ENCODE measurements around the gene SMARCC1. TPM values are rescaled to one million over a fixed set of nuclear protein-coding genes. Genes with fewer than 3 reads are reported as not detected.
A peak's percentile ranks its signal among the peaks of the same experiment; 100 is the strongest.
"Not testable (repeated sequence)": the region's sequence is repeated elsewhere in the genome, so short reads cannot be mapped to it uniquely, and the experiment has no call there.

SMARCC1 gene
- total RNA-seq: 100 to 1,000 TPM in 1 of 2 experiments, 10 to 100 TPM in 1; 85.7 to 101 TPM
- 10 to 100 TPM; 29.5 to 59.6 TPM for polyA plus RNA-seq

- Histone ChIP-seq H3K4me1 (ENCODE audit: insufficient read depth, low read length) (peaks cover 39% of the 10 kb centered on the region), H3K4me3 (ENCODE audit: low read length in 2 of 2) (peak within 1 kb of the TSS; percentile 71 to 91), H3K36me3 (ENCODE audit: insufficient read depth, low read length) (no peaks in the 10 kb centered on the region), H3K27ac (ENCODE audit: low read depth, low read length) (peak within 1 kb of the TSS; percentile 96), H3K9me3 (ENCODE audit: control insufficient read depth in 1 of 2, low read length in 2 of 2) (no peaks in the 10 kb centered on the region), H3K27me3 (ENCODE audit: insufficient read depth, low read length) (no peaks in the 10 kb centered on the region)
- ChIA-PET POLR2A (ENCODE audit: partially characterized antibody) (interaction anchor here (0.8 to 2.2 kb wide), 12 partner anchors 9 to 307 kb away, joined by 3 to 9 read pairs (median 4); partner anchors contain the start of genes DHX30, ELP6 and SCAP), CTCF (ENCODE audit: partially characterized antibody) (interaction anchor here (1.2 kb wide), 1 partner anchor 261 kb away, joined by 3 read pairs; no protein-coding TSS in a partner anchor)
- Mint-ChIP-seq H3K4me1 (peaks cover 16 to 33% (median 21%) of the 10 kb centered on the region in 4 donors), H3K9me3 (no peaks in the 10 kb centered on the region), H3K27me3 (no peaks in the 10 kb centered on the region), H3K4me3 (peak within 1 kb of the TSS; percentile 92 to 97 (median 94)), H3K27ac (peak within 1 kb of the TSS; percentile 95 to 99 (median 99)), H3K36me3 (peaks cover 0 to 14% of the 10 kb centered on the region in 2 donors)
- peak; percentile 95 to 98 (median 98) for DNase-seq
- intact Hi-C loops (cut with micrococcal nuclease): loop anchor here (1.0 to 10.0 kb wide), 6 partner anchors 7 to 401 kb away; partner anchors contain the start of genes DHX30, ELP6 and PTPN23
Observed at GRCh38 chr3:47781685-47782445, at the start of gene SMARCC1. SMARCC1 (minus strand) TSS chr3:47781893; CDS start chr3:47781797, 96 bp downstream.

DNA sequence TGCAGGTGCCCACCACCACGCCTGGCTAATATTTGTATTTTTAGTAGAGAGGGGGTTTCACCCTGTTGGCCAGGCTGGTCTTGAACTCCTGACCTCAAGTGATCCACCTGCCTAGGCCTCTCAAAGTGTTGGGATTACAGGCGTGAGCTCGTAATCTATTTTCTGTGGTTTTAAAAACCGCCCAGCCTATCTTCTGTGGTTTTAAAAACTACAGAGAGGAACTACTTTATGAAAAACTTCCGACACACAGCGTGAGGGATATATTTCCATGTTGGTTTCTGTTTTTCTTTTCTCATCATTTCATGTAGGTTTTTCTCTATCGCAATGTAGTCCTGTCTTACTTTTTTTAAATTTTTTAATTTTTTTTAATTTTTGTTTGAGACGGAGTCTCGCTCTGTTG is 47.8 kb upstream of the SMARCC1 start:
- H3K4me3 Mint-ChIP-seq; H3K9me3 ChIP-seq (ENCODE audit: control insufficient read depth in 1 of 2, low read length in 2 of 2); DNase-seq; H3K4me3 ChIP-seq (ENCODE audit: low read length in 2 of 2); H3K27ac ChIP-seq (ENCODE audit: low read depth, low read length); H3K27me3 ChIP-seq (ENCODE audit: insufficient read depth, low read length); H3K27me3 Mint-ChIP-seq; POLR2A ChIA-PET (ENCODE audit: partially characterized antibody); H3K9me3 Mint-ChIP-seq; intact Hi-C loops (cut with micrococcal nuclease): not testable (repeated sequence)
- CTCF ChIA-PET (ENCODE audit: partially characterized antibody): interaction anchor here (1.0 kb wide), 1 partner anchor 24 kb away, joined by 4 read pairs; no protein-coding TSS in a partner anchor
- peaks cover 32 to 55% of the 10 kb centered on the region in 2 donors for H3K36me3 Mint-ChIP-seq
- H3K4me1 ChIP-seq (ENCODE audit: insufficient read depth, low read length): peaks cover 24% of the 10 kb centered on the region
- H3K36me3 ChIP-seq (ENCODE audit: insufficient read depth, low read length): peaks cover 37% of the 10 kb centered on the region
- H3K4me1 Mint-ChIP-seq: peaks cover 16 to 43% (median 32%) of the 10 kb centered on the region in 4 donors
- H3K27ac Mint-ChIP-seq: peak overlapping the region in 5 of 7 donors; percentile 35 to 65 (median 57)

- peak overlapping the region; percentile 76 to 93 (median 90) for H3K27ac Mint-ChIP-seq
Observed at GRCh38 chr3:47825590-47825989, 43.9 kb upstream of the SMARCC1 start.

GRCh38 chr3:47824541-47825473 is 43.1 kb upstream of the SMARCC1 start:
- Histone ChIP-seq H3K4me1 (ENCODE audit: insufficient read depth, low read length) (peaks cover 28% of the 10 kb centered on the region), H3K27me3 (ENCODE audit: insufficient read depth, low read length) (no peaks in the 10 kb centered on the region), H3K4me3 (ENCODE audit: low read length in 2 of 2) (peak overlapping the region; percentile 91 to 93), H3K36me3 (ENCODE audit: insufficient read depth, low read length) (peaks cover 17% of the 10 kb centered on the region), H3K9me3 (ENCODE audit: control insufficient read depth in 1 of 2, low read length in 2 of 2) (no peaks in the 10 kb centered on the region), H3K27ac (ENCODE audit: low read depth, low read length) (peak overlapping the region; percentile 85)
- H3K4me1 Mint-ChIP-seq: peaks cover 13 to 43% (median 34%) of the 10 kb centered on the region in 4 donors
- H3K4me3 Mint-ChIP-seq: peak overlapping the region; percentile 88 to 91 (median 90)
- peaks cover 23 to 33% of the 10 kb centered on the region in 2 donors for H3K36me3 Mint-ChIP-seq
- CTCF ChIA-PET (ENCODE audit: partially characterized antibody): interaction anchor here (0.7 to 5.2 kb wide), 27 partner anchors 9 to 404 kb away, joined by 3 to 43 read pairs (median 6); partner anchors contain the start of gene DHX30
- POLR2A ChIA-PET (ENCODE audit: partially characterized antibody): interaction anchor here (0.6 to 1.8 kb wide), 13 partner anchors 9 to 1172 kb away, joined by 3 to 9 read pairs (median 4); partner anchors contain the start of genes CDC25A, SETD2 and SMARCC1
- no peaks in the 10 kb centered on the region for H3K27me3 Mint-ChIP-seq
- peak overlapping the region; percentile 83 to 95 (median 92) for H3K27ac Mint-ChIP-seq
- DNase-seq: peak; percentile 73 to 85 (median 82)
- intact Hi-C loops (cut with micrococcal nuclease): loop anchor here (1.0 to 2.0 kb wide), 3 partner anchors 22 to 326 kb away; partner anchors contain the start of gene DHX30
- H3K9me3 Mint-ChIP-seq: no peaks in the 10 kb centered on the region

More at GRCh38 chr3:47825590-47825989, 43.9 kb upstream of the SMARCC1 start:
- intact Hi-C loops (cut with micrococcal nuclease): loop anchor here (2.0 kb wide), 1 partner anchor 325 kb away; no protein-coding TSS in a partner anchor
- Histone ChIP-seq H3K27ac (ENCODE audit: low read depth, low read length) (peak overlapping the region; percentile 85), H3K9me3 (ENCODE audit: control insufficient read depth in 1 of 2, low read length in 2 of 2) (no peaks in the 10 kb centered on the region), H3K4me1 (ENCODE audit: insufficient read depth, low read length) (peaks cover 28% of the 10 kb centered on the region), H3K4me3 (ENCODE audit: low read length in 2 of 2) (peak overlapping the region; percentile 91 to 93), H3K27me3 (ENCODE audit: insufficient read depth, low read length) (no peaks in the 10 kb centered on the region), H3K36me3 (ENCODE audit: insufficient read depth, low read length) (peaks cover 20% of the 10 kb centered on the region)
- H3K27me3 Mint-ChIP-seq: no peaks in the 10 kb centered on the region
- H3K4me3 Mint-ChIP-seq: peak overlapping the region; percentile 88 to 91 (median 90)
- peaks cover 13 to 43% (median 34%) of the 10 kb centered on the region in 4 donors for H3K4me1 Mint-ChIP-seq
- no peak for DNase-seq
- CTCF ChIA-PET (ENCODE audit: partially characterized antibody): interaction anchor here (0.7 to 5.2 kb wide), 25 partner anchors 9 to 332 kb away, joined by 3 to 43 read pairs (median 7); partner anchors contain the start of gene DHX30
- peaks cover 18 to 34% of the 10 kb centered on the region in 2 donors for H3K36me3 Mint-ChIP-seq
- POLR2A ChIA-PET (ENCODE audit: partially characterized antibody): interaction anchor here (0.5 to 1.8 kb wide), 13 partner anchors 9 to 661 kb away, joined by 3 to 9 read pairs (median 4); partner anchors contain the start of genes CDC25A, SETD2 and SMARCC1
- no peaks in the 10 kb centered on the region for H3K9me3 Mint-ChIP-seq

- H3K4me1 ChIP-seq (ENCODE audit: insufficient read depth, low read length): no peaks in the 10 kb centered on the region
- no peak overlapping the region for H3K27ac Mint-ChIP-seq
- intact Hi-C loops (cut with micrococcal nuclease): no loop called here
- no peaks in the 10 kb centered on the region for H3K9me3 ChIP-seq (ENCODE audit: control insufficient read depth in 1 of 2, low read length in 2 of 2)
- no peaks in the 10 kb centered on the region for H3K9me3 Mint-ChIP-seq
- H3K27me3 Mint-ChIP-seq: no peaks in the 10 kb centered on the region
- ChIA-PET CTCF (ENCODE audit: partially characterized antibody) (interaction anchor here (5.2 kb wide), 1 partner anchor 7 kb away, joined by 42 read pairs; no protein-coding TSS in a partner anchor), POLR2A (ENCODE audit: partially characterized antibody) (no interaction called here)
- H3K4me3 ChIP-seq (ENCODE audit: low read length in 2 of 2): no peak overlapping the region
- H3K27ac ChIP-seq (ENCODE audit: low read depth, low read length): no peak overlapping the region
- H3K4me1 Mint-ChIP-seq: peaks cover 0 to 8% (median 2%) of the 10 kb centered on the region in 4 donors
- no peak for DNase-seq
- H3K4me3 Mint-ChIP-seq: no peak overlapping the region
- peaks cover 37 to 43% of the 10 kb centered on the region in 2 donors for H3K36me3 Mint-ChIP-seq
- no peaks in the 10 kb centered on the region for H3K27me3 ChIP-seq (ENCODE audit: insufficient read depth, low read length)
- peaks cover 25% of the 10 kb centered on the region for H3K36me3 ChIP-seq (ENCODE audit: insufficient read depth, low read length)
Observed at GRCh38 chr3:47817609-47818008, 35.9 kb upstream of the SMARCC1 start.

- Histone ChIP-seq H3K36me3 (ENCODE audit: insufficient read depth, low read length) (peaks cover 22% of the 10 kb centered on the region), H3K4me1 (ENCODE audit: insufficient read depth, low read length) (no peaks in the 10 kb centered on the region), H3K4me3 (ENCODE audit: low read length in 2 of 2) (no peak overlapping the region), H3K9me3 (ENCODE audit: control insufficient read depth in 1 of 2, low read length in 2 of 2) (no peaks in the 10 kb centered on the region), H3K27ac (ENCODE audit: low read depth, low read length) (no peak overlapping the region), H3K27me3 (ENCODE audit: insufficient read depth, low read length) (no peaks in the 10 kb centered on the region)
- ChIA-PET CTCF (ENCODE audit: partially characterized antibody) (interaction anchor here (0.6 to 5.2 kb wide), 4 partner anchors 9 to 639 kb away, joined by 3 to 42 read pairs (median 4); no protein-coding TSS in a partner anchor), POLR2A (ENCODE audit: partially characterized antibody) (interaction anchor here (0.7 to 0.8 kb wide), 2 partner anchors 13 to 218 kb away, joined by 3 to 5 read pairs; no protein-coding TSS in a partner anchor)
- Mint-ChIP-seq H3K27ac (peak overlapping the region in 1 of 7 donors; percentile 50), H3K9me3 (no peaks in the 10 kb centered on the region), H3K27me3 (no peaks in the 10 kb centered on the region), H3K4me1 (peaks cover 0 to 8% (median 5%) of the 10 kb centered on the region in 4 donors), H3K36me3 (peaks cover 34 to 49% of the 10 kb centered on the region in 2 donors), H3K4me3 (no peak overlapping the region)
- intact Hi-C loops (cut with micrococcal nuclease): no loop called here
- DNase-seq: no peak
Observed at GRCh38 chr3:47813551-47814177, 32.0 kb upstream of the SMARCC1 start.
